Neural progenitor cell (in vitro differentiated cells): ENCODE data around the gene CDT1. TPM values are rescaled to one million over a fixed set of nuclear protein-coding genes. Genes with fewer than 3 reads are reported as not detected.

Experiments used
- DNase-seq: peaks from one replicate; pipeline ENCODE4 v3.0.0-alpha.2; 2016; ENCODE audit warnings: low spot score
- H2AFZ ChIP-seq: fragments of 200-600 bp; sonication (generic); replicated peaks from 2 replicates; pipeline ENCODE4 v1.6.1; 2016; ENCODE audit warnings: antibody characterized with exemption
- H3F3A ChIP-seq: fragments of 200-600 bp; sonication (generic); 2 replicates; pipeline ENCODE4 v1.6.1; 2016; ENCODE audit warnings: antibody characterized with exemption, low read depth
- H3K27ac ChIP-seq: fragments of 200-600 bp; sonication (generic); 2 replicates; pipeline ENCODE4 v1.5.1; 2016; ENCODE audit warnings: mild to moderate bottlenecking
- H3K27me3 ChIP-seq: fragments of 200-600 bp; sonication (generic); 2 replicates; pipeline ENCODE4 v1.6.1; 2016; ENCODE audit warnings: mild to moderate bottlenecking, moderate library complexity
- H3K36me3 ChIP-seq: fragments of 200-600 bp; sonication (generic); 2 replicates; pipeline ENCODE4 v1.5.1; 2016
- H3K4me1 ChIP-seq: fragments of 200-600 bp; sonication (generic); 2 replicates; pipeline ENCODE4 v1.6.1; 2016; ENCODE audit warnings: mixed run types
- H3K4me2 ChIP-seq: fragments of 200-600 bp; sonication (generic); 2 replicates; pipeline ENCODE4 v1.6.1; 2016
- H3K4me3 ChIP-seq: fragments of 200-600 bp; sonication (generic); 2 replicates; pipeline ENCODE4 v1.5.1; 2016
- H3K79me2 ChIP-seq: fragments of 200-600 bp; sonication (generic); 2 replicates; pipeline ENCODE4 v1.6.1; 2016; ENCODE audit warnings: low read depth
- H3K9ac ChIP-seq: fragments of 200-600 bp; sonication (generic); 2 replicates; pipeline ENCODE4 v1.6.1; 2016
- H3K9me3 ChIP-seq: fragments of 200-600 bp; sonication (generic); 2 replicates; pipeline ENCODE4 v1.5.1; 2016; ENCODE audit warnings: low read depth
- H4K20me1 ChIP-seq: fragments of 200-600 bp; sonication (generic); 2 replicates; pipeline ENCODE4 v1.6.1; 2016; ENCODE audit warnings: low read depth
- H3K27ac Mint-ChIP-seq: 3 replicates; pipeline ENCODE4 v1.8.0; 2021; ENCODE audit warnings: mixed read lengths
- H3K27me3 Mint-ChIP-seq: 2 replicates; pipeline ENCODE4 v1.8.0; 2022; ENCODE audit warnings: low read depth, mild to moderate bottlenecking, inconsistent platforms, moderate library complexity, mixed read lengths; ENCODE audit not compliant: insufficient read depth
- H3K36me3 Mint-ChIP-seq: 3 replicates; pipeline ENCODE4 v1.8.0; 2021; ENCODE audit warnings: mixed read lengths
- H3K4me1 Mint-ChIP-seq: 3 replicates; pipeline ENCODE4 v1.8.0; 2021; ENCODE audit warnings: mixed read lengths
- H3K4me3 Mint-ChIP-seq: 3 replicates; pipeline ENCODE4 v1.8.0; 2021; ENCODE audit warnings: mild to moderate bottlenecking, moderate library complexity, mixed read lengths
- H3K9me3 Mint-ChIP-seq: 3 replicates; pipeline ENCODE4 v1.8.0; 2020; ENCODE audit warnings: mixed read lengths
- CTCF ChIP-seq: fragments of 200-600 bp; sonication (generic); IDR thresholded peaks from 2 replicates; pipeline ENCODE4 v1.5.1; 2017; ENCODE audit warnings: antibody characterized with exemption, mild to moderate bottlenecking
- EZH2 ChIP-seq: fragments of 200-600 bp; sonication (generic); IDR thresholded peaks from 2 replicates; pipeline ENCODE4 v1.6.1; 2017; ENCODE audit warnings: antibody characterized with exemption, mild to moderate bottlenecking, moderate library complexity
- EZH2phosphoT487 ChIP-seq: fragments of 200-600 bp; sonication (generic); IDR thresholded peaks from 2 replicates; pipeline ENCODE4 v1.6.1; 2017; ENCODE audit warnings: antibody characterized with exemption
- total RNA-seq: library from RNA; depleted of rRNA; stranded (reverse); fragments of >200 nt; gene quantifications from 2 replicates; pipeline ENCODE4 v1.2.3, GENCODE V29; 2015; ENCODE audit warnings: low replicate concordance

Gene CDT1
- total RNA-seq, 1 donor from 2014 or later = 7.8 TPM

DNA sequence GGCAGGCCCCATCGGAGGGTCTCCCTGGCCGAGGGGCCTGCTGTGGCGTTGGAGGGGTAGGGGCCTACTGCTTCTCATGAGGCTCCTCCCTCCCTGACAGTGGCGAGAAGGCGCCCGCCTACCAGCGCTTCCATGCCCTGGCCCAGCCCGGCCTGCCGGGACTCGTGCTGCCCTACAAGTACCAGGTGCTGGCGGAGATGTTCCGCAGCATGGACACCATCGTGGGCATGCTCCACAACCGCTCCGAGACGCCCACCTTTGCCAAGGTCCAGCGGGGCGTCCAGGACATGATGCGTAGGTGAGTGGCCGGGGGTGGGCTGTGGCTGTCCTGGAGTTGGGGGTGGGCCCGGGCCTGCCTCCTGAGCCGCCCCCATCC, 1.7 kb downstream of the CDT1 start:
- Histone ChIP-seq H3K4me1 (peaks cover 9% of the 10 kb centered on the region), H2AFZ (no peak overlapping the region), H3K4me3 (no peak overlapping the region), H3K27ac (no peak overlapping the region), H3F3A (peaks cover 59% of the 10 kb centered on the region), H3K79me2 (peaks cover 39% of the 10 kb centered on the region), H3K36me3 (no peaks in the 10 kb centered on the region), H3K9me3 (no peaks in the 10 kb centered on the region), H3K4me2 (peak overlapping the region; percentile 99), H3K9ac (no peak overlapping the region), H3K27me3 (no peaks in the 10 kb centered on the region), H4K20me1 (peaks cover 48% of the 10 kb centered on the region)
- Mint-ChIP-seq H3K27ac (no peak overlapping the region), H3K27me3 (peaks cover 13% of the 10 kb centered on the region), H3K9me3 (no peaks in the 10 kb centered on the region), H3K4me1 (peaks cover 3% of the 10 kb centered on the region), H3K36me3 (peaks cover 4% of the 10 kb centered on the region), H3K4me3 (peak overlapping the region; percentile 87)
- TF ChIP-seq CTCF (no peak), EZH2phosphoT487 (no peak), EZH2 (no peak)
- no peak for DNase-seq

- Mint-ChIP-seq H3K27ac (no peak overlapping the region), H3K4me1 (peaks cover 3% of the 10 kb centered on the region), H3K4me3 (no peak overlapping the region)
Measured at GRCh38 chr16:88805887-88806393, 2.4 kb downstream of the CDT1 start.

GRCh38 chr16:88806491-88807111, 3.0 kb downstream of the CDT1 start:
- Histone ChIP-seq H4K20me1 (peaks cover 60% of the 10 kb centered on the region), H2AFZ (no peak overlapping the region), H3K27me3 (no peaks in the 10 kb centered on the region), H3K79me2 (peaks cover 52% of the 10 kb centered on the region), H3K4me1 (peaks cover 13% of the 10 kb centered on the region), H3K4me2 (no peak overlapping the region), H3K36me3 (no peaks in the 10 kb centered on the region), H3F3A (peaks cover 65% of the 10 kb centered on the region), H3K9me3 (no peaks in the 10 kb centered on the region), H3K4me3 (no peak overlapping the region), H3K27ac (no peak overlapping the region), H3K9ac (no peak overlapping the region)
- H3K9me3 Mint-ChIP-seq = no peaks in the 10 kb centered on the region
- no peak for DNase-seq
- peaks cover 11% of the 10 kb centered on the region for H3K27me3 Mint-ChIP-seq
- peaks cover 4% of the 10 kb centered on the region for H3K36me3 Mint-ChIP-seq
- H3K4me1 Mint-ChIP-seq = peaks cover 3% of the 10 kb centered on the region
- TF ChIP-seq EZH2phosphoT487 = no peak
- TF ChIP-seq CTCF = no peak
- TF ChIP-seq EZH2 = no peak
- H3K27ac Mint-ChIP-seq = no peak overlapping the region
- H3K4me3 Mint-ChIP-seq = no peak overlapping the region

More at GRCh38 chr16:88805887-88806393, 2.4 kb downstream of the CDT1 start:
- no peak overlapping the region for H2AFZ ChIP-seq
- TF ChIP-seq CTCF (no peak), EZH2phosphoT487 (no peak), EZH2 (no peak)
- Mint-ChIP-seq H3K36me3 (peaks cover 4% of the 10 kb centered on the region), H3K9me3 (no peaks in the 10 kb centered on the region), H3K27me3 (peaks cover 12% of the 10 kb centered on the region)
- peaks cover 45% of the 10 kb centered on the region for H3K79me2 ChIP-seq
- peaks cover 54% of the 10 kb centered on the region for H4K20me1 ChIP-seq
- DNase-seq = no peak
- no peaks in the 10 kb centered on the region for H3K27me3 ChIP-seq
- H3F3A ChIP-seq = peaks cover 65% of the 10 kb centered on the region
- H3K9ac ChIP-seq = no peak overlapping the region
- no peaks in the 10 kb centered on the region for H3K36me3 ChIP-seq
- H3K9me3 ChIP-seq = no peaks in the 10 kb centered on the region
- H3K4me2 ChIP-seq = no peak overlapping the region
- no peak overlapping the region for H3K27ac ChIP-seq
- H3K4me3 ChIP-seq = no peak overlapping the region
- H3K4me1 ChIP-seq = peaks cover 13% of the 10 kb centered on the region
